ENCODE results near the gene RARS1. TPM values are rescaled to one million over a fixed set of nuclear protein-coding genes. Genes with fewer than 3 reads are reported as not detected.
"Not testable (repeated sequence)": the region's sequence is repeated elsewhere in the genome, so short reads cannot be mapped to it uniquely, and the experiment has no call there.

Gene RARS1
- total RNA-seq, 1 donor from 2014 or later: 26.6 TPM

GRCh38 chr5:168479166-168479565, 7.1 kb upstream of the RARS1 start:
- DNase-seq (ENCODE audit: low spot score): no peak
- ATAC-seq: no peak

- DNase-seq (ENCODE audit: low spot score) (no peak), ATAC-seq (no peak)
These were observed 5.7 kb upstream of the RARS1 start for GRCh38 chr5:168480601-168481000.

- ATAC-seq (no peak), DNase-seq (ENCODE audit: low spot score) (no peak)
These were observed 4.9 kb upstream of the RARS1 start for GRCh38 chr5:168481330-168481788.

- ATAC-seq: no peak
These were observed 3.9 kb upstream of the RARS1 start for GRCh38 chr5:168482361-168482760.

GRCh38 chr5:168489059-168489458, 2.8 kb downstream of the RARS1 start:
- no peak for ATAC-seq
- no peak for DNase-seq (ENCODE audit: low spot score)

More at GRCh38 chr5:168482361-168482760, 3.9 kb upstream of the RARS1 start:
- DNase-seq (ENCODE audit: low spot score): no peak

- no peak for DNase-seq (ENCODE audit: low spot score)
- ATAC-seq: no peak
These were observed 7.8 kb downstream of the RARS1 start for GRCh38 chr5:168494057-168494555.

GRCh38 chr5:168502563-168503237, 16.4 kb downstream of the RARS1 start:
- ATAC-seq: no peak
- DNase-seq (ENCODE audit: low spot score): no peak

- no peak for ATAC-seq
- no peak for DNase-seq (ENCODE audit: low spot score)
These were observed 27.7 kb downstream of the RARS1 start for GRCh38 chr5:168513861-168514428.

- ATAC-seq (peak; percentile 52), DNase-seq (ENCODE audit: low spot score) (no peak)
These were observed 39.6 kb downstream of the RARS1 start for GRCh38 chr5:168525856-168526255.

- DNase-seq (ENCODE audit: low spot score) (no peak), ATAC-seq (no peak)
These were observed 41.6 kb downstream of the RARS1 start for GRCh38 chr5:168527756-168528295.

- no peak for DNase-seq (ENCODE audit: low spot score)
- peak; percentile 53 for ATAC-seq
These were observed 42.5 kb downstream of the RARS1 start, which contains the start of gene FBLL1 for GRCh38 chr5:168528521-168529373. FBLL1 (plus strand) TSS chr5:168529305; CDS start chr5:168529505, 200 bp downstream.

- DNase-seq (ENCODE audit: low spot score): no peak
- no peak for ATAC-seq
These were observed 43.3 kb downstream of the RARS1 start for GRCh38 chr5:168529374-168530234.

GRCh38 chr5:168530621-168531150, 44.4 kb downstream of the RARS1 start:
- no peak for DNase-seq (ENCODE audit: low spot score)
- ATAC-seq: no peak

- DNase-seq (ENCODE audit: low spot score) (no peak), ATAC-seq (no peak)
These were observed 44.9 kb downstream of the RARS1 start for GRCh38 chr5:168531191-168531590.

- ATAC-seq (no peak), DNase-seq (ENCODE audit: low spot score) (no peak)
These were observed 46.0 kb downstream of the RARS1 start for GRCh38 chr5:168531987-168532864.

GRCh38 chr5:168534351-168534750, 48.1 kb downstream of the RARS1 start:
- DNase-seq (ENCODE audit: low spot score); ATAC-seq: not testable (repeated sequence)

- no peak for DNase-seq (ENCODE audit: low spot score)
- ATAC-seq: no peak
These were observed 50.9 kb downstream of the RARS1 start for GRCh38 chr5:168537176-168537575.

- DNase-seq (ENCODE audit: low spot score): no peak
- ATAC-seq: no peak
These were observed 63.3 kb downstream of the RARS1 start for GRCh38 chr5:168549554-168549953.

- no peak for DNase-seq (ENCODE audit: low spot score)
These were observed 64.4 kb downstream of the RARS1 start for GRCh38 chr5:168550656-168551055.

More at GRCh38 chr5:168550656-168551055, 64.4 kb downstream of the RARS1 start:
- no peak for ATAC-seq

Data from left lobe of liver (tissue), 2 donors.